Memory B cell (primary cell): ENCODE results near the gene PIGH.
A peak's percentile ranks its signal among the peaks of the same experiment; 100 is the strongest.
"Not testable (repeated sequence)": the region's sequence is repeated elsewhere in the genome, so short reads cannot be mapped to it uniquely, and the experiment has no call there.

Experiments
- ATAC-seq: fragments of 150-1000 bp; cut with Tn5 transposase; 2 replicates; pipeline ENCODE4 v1.10.0; 2021; ENCODE audit warnings: low read depth, mild to moderate bottlenecking, moderate library complexity
- DNase-seq, 2 donors: peaks; one replicate each; pipeline ENCODE4 v3.0.0; 2022; ENCODE audit warnings: low spot score in 2 of 2
- H3K27ac Mint-ChIP-seq: one replicate; pipeline ENCODE4 v1.8.0; 2022; ENCODE audit warnings: mild to moderate bottlenecking, moderate library complexity, mixed read lengths
- H3K27me3 Mint-ChIP-seq: one replicate; pipeline ENCODE4 v1.8.0; 2022; ENCODE audit warnings: mixed read lengths
- H3K36me3 Mint-ChIP-seq: one replicate; pipeline ENCODE4 v1.8.0; 2022; ENCODE audit warnings: mild to moderate bottlenecking, mixed read lengths
- H3K4me1 Mint-ChIP-seq: one replicate; pipeline ENCODE4 v1.8.0; 2022; ENCODE audit warnings: mixed read lengths
- H3K4me3 Mint-ChIP-seq: one replicate; pipeline ENCODE4 v1.8.0; 2022; ENCODE audit warnings: mild to moderate bottlenecking, moderate library complexity, mixed read lengths
- H3K9me3 Mint-ChIP-seq: one replicate; pipeline ENCODE4 v1.8.0; 2022; ENCODE audit warnings: mixed read lengths

Gene PIGH

GRCh38 chr14:67599698-67600561, at the start of gene PIGH:
TSS of gene PIGH (minus strand) at chr14:67600268. CDS start at chr14:67600203, 65 bp downstream.
- Mint-ChIP-seq H3K27ac (peak within 1 kb of the TSS; percentile 95), H3K9me3 (peaks cover 3% of the 10 kb centered on the region), H3K4me3 (peak within 1 kb of the TSS; percentile 96), H3K36me3 (peaks cover 2% of the 10 kb centered on the region), H3K27me3 (no peaks in the 10 kb centered on the region), H3K4me1 (peaks cover 48% of the 10 kb centered on the region)
- peak; percentile 95 to 96 for DNase-seq
- ATAC-seq = peak; percentile 86

- no peak for DNase-seq
- no peaks in the 10 kb centered on the region for H3K4me1 Mint-ChIP-seq
- no peaks in the 10 kb centered on the region for H3K9me3 Mint-ChIP-seq
- no peak for ATAC-seq
- H3K27ac Mint-ChIP-seq = no peak overlapping the region
- H3K36me3 Mint-ChIP-seq = peaks cover 22% of the 10 kb centered on the region
- H3K4me3 Mint-ChIP-seq = no peak overlapping the region
- no peaks in the 10 kb centered on the region for H3K27me3 Mint-ChIP-seq
Observed at GRCh38 chr14:67646131-67646530, 46.1 kb upstream of the PIGH start.

GRCh38 chr14:67645414-67645813, 45.3 kb upstream of the PIGH start:
- ATAC-seq (no peak), DNase-seq (no peak)
- Mint-ChIP-seq H3K36me3 (peaks cover 17% of the 10 kb centered on the region), H3K27ac (peak overlapping the region; percentile 1), H3K4me3 (no peak overlapping the region), H3K27me3 (no peaks in the 10 kb centered on the region), H3K9me3 (no peaks in the 10 kb centered on the region), H3K4me1 (no peaks in the 10 kb centered on the region)

GRCh38 chr14:67644428-67644827, 44.4 kb upstream of the PIGH start:
- Mint-ChIP-seq H3K27me3 (no peaks in the 10 kb centered on the region), H3K27ac (peak overlapping the region; percentile 26), H3K4me1 (no peaks in the 10 kb centered on the region), H3K9me3 (no peaks in the 10 kb centered on the region), H3K36me3 (peaks cover 13% of the 10 kb centered on the region), H3K4me3 (no peak overlapping the region)
- DNase-seq = no peak
- no peak for ATAC-seq

- peaks cover 11% of the 10 kb centered on the region for H3K36me3 Mint-ChIP-seq
- ATAC-seq (no peak), DNase-seq (no peak)
- H3K27ac Mint-ChIP-seq = peak overlapping the region; percentile 26
- no peaks in the 10 kb centered on the region for H3K4me1 Mint-ChIP-seq
- no peak overlapping the region for H3K4me3 Mint-ChIP-seq
- no peaks in the 10 kb centered on the region for H3K9me3 Mint-ChIP-seq
- no peaks in the 10 kb centered on the region for H3K27me3 Mint-ChIP-seq
Observed at GRCh38 chr14:67643713-67644112, 43.6 kb upstream of the PIGH start.

- H3K9me3 Mint-ChIP-seq = no peaks in the 10 kb centered on the region
- no peak overlapping the region for H3K27ac Mint-ChIP-seq
- no peak overlapping the region for H3K4me3 Mint-ChIP-seq
- DNase-seq = no peak
- no peaks in the 10 kb centered on the region for H3K27me3 Mint-ChIP-seq
- H3K36me3 Mint-ChIP-seq = peaks cover 7% of the 10 kb centered on the region
- H3K4me1 Mint-ChIP-seq = no peaks in the 10 kb centered on the region
- no peak for ATAC-seq
Observed at GRCh38 chr14:67641902-67642749, 42.1 kb upstream of the PIGH start.

GRCh38 chr14:67641480-67641879, 41.4 kb upstream of the PIGH start:
- ATAC-seq = no peak
- Mint-ChIP-seq H3K4me3 (no peak overlapping the region), H3K27ac (no peak overlapping the region), H3K27me3 (no peaks in the 10 kb centered on the region), H3K4me1 (no peaks in the 10 kb centered on the region), H3K9me3 (no peaks in the 10 kb centered on the region), H3K36me3 (peaks cover 6% of the 10 kb centered on the region)
- DNase-seq = no peak

GRCh38 chr14:67638642-67639041, 38.6 kb upstream of the PIGH start:
- no peaks in the 10 kb centered on the region for H3K36me3 Mint-ChIP-seq
- no peaks in the 10 kb centered on the region for H3K9me3 Mint-ChIP-seq
- DNase-seq = no peak
- ATAC-seq = no peak
- no peak overlapping the region for H3K27ac Mint-ChIP-seq
- no peaks in the 10 kb centered on the region for H3K27me3 Mint-ChIP-seq
- H3K4me1 Mint-ChIP-seq = no peaks in the 10 kb centered on the region
- no peak overlapping the region for H3K4me3 Mint-ChIP-seq

GRCh38 chr14:67636361-67636919, 36.4 kb upstream of the PIGH start:
- Mint-ChIP-seq H3K27ac (no peak overlapping the region), H3K9me3 (no peaks in the 10 kb centered on the region), H3K36me3 (peaks cover 2% of the 10 kb centered on the region), H3K4me1 (no peaks in the 10 kb centered on the region), H3K4me3 (no peak overlapping the region), H3K27me3 (no peaks in the 10 kb centered on the region)
- ATAC-seq (no peak), DNase-seq (no peak)

- DNase-seq (no peak), ATAC-seq (no peak)
- H3K27me3 Mint-ChIP-seq = no peaks in the 10 kb centered on the region
- H3K9me3 Mint-ChIP-seq = no peaks in the 10 kb centered on the region
- no peak overlapping the region for H3K4me3 Mint-ChIP-seq
- no peak overlapping the region for H3K27ac Mint-ChIP-seq
- H3K36me3 Mint-ChIP-seq = peaks cover 2% of the 10 kb centered on the region
- no peaks in the 10 kb centered on the region for H3K4me1 Mint-ChIP-seq
Observed at GRCh38 chr14:67633451-67634147, 33.5 kb upstream of the PIGH start.

GRCh38 chr14:67630938-67631337, 30.9 kb upstream of the PIGH start:
- H3K36me3 Mint-ChIP-seq = peaks cover 2% of the 10 kb centered on the region
- ATAC-seq (no peak), DNase-seq (no peak)
- H3K4me3 Mint-ChIP-seq = no peak overlapping the region
- no peaks in the 10 kb centered on the region for H3K9me3 Mint-ChIP-seq
- no peak overlapping the region for H3K27ac Mint-ChIP-seq
- no peaks in the 10 kb centered on the region for H3K27me3 Mint-ChIP-seq
- no peaks in the 10 kb centered on the region for H3K4me1 Mint-ChIP-seq

- Mint-ChIP-seq H3K4me1 (no peaks in the 10 kb centered on the region), H3K27ac (no peak overlapping the region), H3K36me3 (peaks cover 2% of the 10 kb centered on the region), H3K27me3 (no peaks in the 10 kb centered on the region), H3K4me3 (no peak overlapping the region), H3K9me3 (no peaks in the 10 kb centered on the region)
- DNase-seq = no peak
- no peak for ATAC-seq
Observed at GRCh38 chr14:67630186-67630585, 30.1 kb upstream of the PIGH start.

GRCh38 chr14:67627519-67627918, 27.5 kb upstream of the PIGH start:
- Mint-ChIP-seq H3K27ac (no peak overlapping the region), H3K36me3 (no peaks in the 10 kb centered on the region), H3K9me3 (no peaks in the 10 kb centered on the region), H3K27me3 (no peaks in the 10 kb centered on the region), H3K4me1 (no peaks in the 10 kb centered on the region), H3K4me3 (no peak overlapping the region)
- no peak for ATAC-seq
- no peak for DNase-seq

GRCh38 chr14:67626131-67626530, 26.1 kb upstream of the PIGH start:
- peak; percentile 22 for ATAC-seq
- H3K27me3 Mint-ChIP-seq, DNase-seq, H3K4me1 Mint-ChIP-seq, H3K4me3 Mint-ChIP-seq, H3K9me3 Mint-ChIP-seq, H3K36me3 Mint-ChIP-seq, H3K27ac Mint-ChIP-seq: not testable (repeated sequence)
